Activated naive CD4-positive, alpha-beta T cell treated with anti-CD3 and anti-CD28 coated beads, Interleukin-2, amount 50 U/mL, for 16 hours (primary cell): Measurements from ENCODE around the gene NUP133.
"Not testable (repeated sequence)": the region's sequence is repeated elsewhere in the genome, so short reads cannot be mapped to it uniquely, and the experiment has no call there.

Experiments used
- DNase-seq: peaks from one replicate; pipeline ENCODE4 v3.0.0-alpha.2; 2020

NUP133 gene

GRCh38 chr1:229508823-229509337 is 739 bp upstream of the NUP133 start:
- no peak for DNase-seq

GRCh38 chr1:229507502-229507901 is 639 bp downstream of the NUP133 start:
- no peak for DNase-seq

DNA sequence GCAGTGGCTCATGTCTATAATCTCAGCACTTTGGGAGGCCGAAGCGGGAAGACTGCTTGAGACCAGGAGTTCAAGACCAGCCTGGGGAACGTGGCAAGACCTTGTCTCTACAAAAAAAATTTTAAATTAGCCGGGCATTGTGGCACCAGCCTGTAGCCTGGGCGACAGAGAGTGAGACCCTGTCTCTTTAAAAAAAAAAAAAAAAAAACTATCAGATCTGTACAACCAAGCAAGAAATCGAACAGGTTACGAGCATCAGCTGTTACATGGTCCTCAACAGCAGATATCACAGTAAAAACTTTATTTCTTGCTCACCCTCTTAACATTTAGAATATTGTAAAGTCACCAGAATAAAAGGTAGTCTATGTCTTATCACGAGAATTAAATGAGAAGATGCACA is 1.5 kb downstream of the NUP133 start:
- no peak for DNase-seq

DNA sequence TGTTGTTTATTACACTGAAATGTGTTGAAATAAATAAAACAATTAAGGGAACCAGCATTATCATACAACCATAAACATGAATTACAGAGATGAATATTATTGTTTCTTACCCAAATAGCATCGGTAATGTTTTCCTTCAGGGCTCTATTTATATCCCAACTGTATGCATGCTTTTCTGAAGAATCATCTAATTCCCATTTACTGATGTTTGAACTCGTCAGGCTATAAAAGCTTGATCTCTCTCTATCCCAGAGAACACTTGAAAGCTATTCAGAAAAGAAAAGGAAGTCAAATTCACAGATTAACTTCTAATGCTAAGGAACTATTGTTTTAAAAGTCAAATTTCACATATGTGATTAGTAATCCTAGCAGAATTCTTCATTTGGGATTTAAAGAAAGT is 12.4 kb downstream of the NUP133 start:
- DNase-seq = no peak

DNA sequence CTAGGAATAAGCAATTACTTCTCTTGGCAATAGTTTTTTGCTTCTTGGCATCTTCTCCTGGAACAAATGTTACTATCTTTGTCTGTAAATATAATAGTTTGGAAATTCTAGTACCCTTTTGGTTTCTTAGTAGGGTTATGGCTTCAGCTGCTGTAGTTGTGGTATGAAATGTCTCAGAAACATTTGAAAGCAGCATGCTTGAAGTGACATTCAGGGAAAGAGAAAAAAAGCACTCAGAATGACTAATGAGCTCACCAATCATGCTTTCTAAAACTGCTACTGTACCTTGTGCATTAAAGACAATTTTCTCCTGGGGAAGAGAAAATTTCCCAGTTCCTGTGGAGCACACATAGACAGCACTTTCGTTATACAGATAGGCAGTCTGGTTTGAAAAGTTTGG is 21.0 kb downstream of the NUP133 start:
- DNase-seq = no peak

- no peak for DNase-seq
These were observed 22.8 kb downstream of the NUP133 start for GRCh38 chr1:229485318-229485717.

- no peak for DNase-seq
These were observed 25.6 kb downstream of the NUP133 start for GRCh38 chr1:229482511-229482910.

DNA sequence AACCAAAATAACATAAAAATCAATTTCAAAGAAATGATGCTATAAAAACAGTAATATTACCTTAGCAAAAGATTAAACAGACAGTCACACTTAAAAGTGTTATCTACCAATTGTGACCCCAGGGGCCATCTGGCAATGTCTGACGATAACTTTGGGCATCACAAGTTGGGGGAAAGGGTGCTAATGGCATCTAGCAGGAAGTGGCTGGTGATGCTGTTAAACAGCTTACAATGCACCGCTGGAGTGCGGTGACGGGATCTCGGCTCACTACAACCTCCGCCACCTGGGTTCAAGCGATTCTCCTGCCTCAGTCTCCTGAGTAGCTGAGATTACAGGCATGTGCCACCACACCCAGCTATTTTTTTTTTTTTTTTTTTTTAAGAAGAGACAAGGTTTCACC is 27.6 kb downstream of the NUP133 start:
- no peak for DNase-seq

GRCh38 chr1:229479660-229480399 is 28.3 kb downstream of the NUP133 start:
- DNase-seq = no peak

DNA sequence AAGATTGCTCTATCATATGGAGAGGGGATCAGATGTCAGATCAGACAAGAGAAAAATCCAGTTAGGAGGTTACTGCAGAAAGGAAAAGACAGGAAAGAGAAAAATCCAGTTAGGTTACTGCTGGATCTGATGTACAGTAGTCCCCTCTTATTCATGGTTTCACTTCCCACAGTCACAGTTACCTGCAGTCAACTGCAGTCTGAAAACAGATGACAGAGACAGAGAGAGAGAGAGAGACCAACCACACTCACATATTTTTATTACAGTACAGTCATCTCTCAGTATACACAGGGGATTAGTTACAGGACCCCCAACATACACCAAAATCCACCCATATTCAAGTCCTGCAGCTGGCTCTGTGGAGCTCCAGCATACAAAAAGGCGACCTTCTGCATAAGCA is 29.3 kb downstream of the NUP133 start:
- no peak for DNase-seq

DNA sequence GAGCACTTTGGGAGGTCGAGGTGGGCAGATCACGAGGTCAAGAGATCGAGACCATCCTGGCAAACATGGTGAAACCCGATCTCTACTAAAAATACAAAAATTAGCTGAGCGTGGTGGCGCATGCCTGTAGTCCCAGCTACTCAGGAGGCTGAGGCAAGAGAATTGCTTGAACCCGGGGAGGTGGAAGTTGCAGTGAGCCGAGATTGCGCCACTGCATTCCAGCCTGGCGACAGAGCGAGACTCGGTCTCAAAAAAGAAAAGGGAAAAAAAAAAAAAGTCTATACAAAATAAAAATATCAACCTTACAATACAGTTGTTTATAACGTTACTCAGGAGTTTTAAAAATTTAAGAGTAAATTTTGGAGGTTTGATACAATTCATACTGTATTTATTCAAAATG is 32.3 kb downstream of the NUP133 start:
- DNase-seq = not testable (repeated sequence)

- no peak for DNase-seq
These were observed 33.6 kb downstream of the NUP133 start for GRCh38 chr1:229474509-229474908.

DNA sequence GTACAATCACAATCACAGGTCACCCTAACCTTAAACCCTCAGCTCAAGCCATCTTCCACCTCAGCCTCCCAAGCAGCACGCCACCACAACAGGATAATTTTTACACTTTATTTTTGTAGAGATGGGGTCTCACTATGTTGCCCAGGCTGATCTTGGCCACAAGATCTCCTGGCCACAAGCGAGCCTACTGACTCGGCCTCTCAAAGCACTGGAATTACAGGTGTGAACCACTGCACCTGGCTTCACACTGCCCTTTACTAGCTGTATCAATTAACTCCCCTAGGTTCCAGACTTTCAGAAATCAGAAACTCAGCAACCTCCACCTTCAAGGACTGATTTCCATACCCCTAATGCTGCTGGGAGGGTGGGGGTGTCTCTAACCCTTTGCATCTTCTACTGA is 37.0 kb downstream of the NUP133 start:
- DNase-seq = no peak

- no peak for DNase-seq
These were observed 37.6 kb downstream of the NUP133 start for GRCh38 chr1:229470406-229471043.

DNA sequence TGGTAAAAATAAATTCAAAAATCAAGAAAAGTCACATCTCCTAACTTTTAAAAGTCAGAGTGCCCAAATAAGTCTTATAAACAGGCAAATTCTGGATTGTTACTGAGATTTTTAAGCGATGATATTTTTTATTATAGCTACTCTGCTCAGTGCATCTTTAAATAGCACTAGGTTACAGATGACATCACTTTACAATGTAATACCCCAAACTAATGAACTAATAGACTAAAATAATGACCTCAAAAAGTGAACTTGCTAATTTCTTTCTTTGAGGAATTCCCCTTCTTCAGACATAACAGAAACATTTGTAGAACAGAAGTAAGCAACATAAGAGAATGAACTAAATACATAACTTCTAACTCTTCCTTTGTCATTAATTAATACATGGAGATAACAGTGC is 41.3 kb downstream of the NUP133 start:
- no peak for DNase-seq

DNA sequence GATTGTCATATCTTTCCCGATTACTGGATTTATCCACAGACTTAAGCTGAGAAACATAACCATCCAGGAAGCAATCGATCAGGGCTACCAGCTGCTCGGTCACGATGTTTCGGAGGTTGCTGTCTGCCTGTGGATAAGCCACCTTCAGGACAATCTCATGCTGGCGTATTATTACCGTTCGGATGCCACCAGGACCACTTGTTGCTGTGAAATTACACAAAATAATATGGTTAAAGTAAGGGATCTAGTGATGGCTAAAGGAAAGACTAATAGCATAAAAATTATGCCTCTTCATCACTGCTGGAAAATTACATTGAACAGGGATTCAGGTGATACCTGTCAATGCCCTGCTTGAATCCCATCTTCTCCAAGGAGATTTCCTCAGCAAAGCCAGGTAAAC is 43.5 kb downstream of the NUP133 start:
- no peak for DNase-seq

DNA sequence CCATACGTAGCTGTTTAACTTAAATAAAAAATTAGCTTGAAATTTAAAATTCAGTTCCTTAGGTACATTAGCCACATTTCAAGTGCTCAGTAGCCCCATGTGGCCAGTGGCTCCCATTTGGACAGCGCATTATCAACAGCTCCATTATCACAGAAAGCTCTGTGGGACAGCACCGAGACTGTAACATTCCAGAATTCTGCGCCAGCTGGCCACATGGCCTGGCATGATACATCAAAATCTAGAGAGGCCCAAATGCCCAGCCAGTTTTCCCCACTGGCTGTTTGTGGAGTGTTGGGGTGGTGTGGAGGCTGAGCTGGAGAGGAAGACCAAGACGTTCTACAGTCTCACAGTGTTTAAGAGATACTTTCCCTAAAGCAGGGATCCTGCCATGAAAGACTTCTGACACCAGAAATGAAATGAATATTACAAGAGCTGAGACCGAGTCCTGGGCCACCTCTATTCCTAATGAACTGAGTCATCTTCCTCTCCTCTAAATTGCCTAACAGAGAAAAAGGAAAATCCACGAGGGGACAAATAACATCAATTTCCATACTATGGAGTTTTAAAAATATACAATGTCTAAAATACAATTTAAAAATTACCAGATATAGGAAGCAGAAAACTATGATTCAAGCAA is 47.0 kb downstream of the NUP133 start:
- no peak for DNase-seq

GRCh38 chr1:229459815-229460214 is 48.3 kb downstream of the NUP133 start:
- no peak for DNase-seq

GRCh38 chr1:229457436-229457835 is 50.7 kb downstream of the NUP133 start:
- DNase-seq = no peak

DNA sequence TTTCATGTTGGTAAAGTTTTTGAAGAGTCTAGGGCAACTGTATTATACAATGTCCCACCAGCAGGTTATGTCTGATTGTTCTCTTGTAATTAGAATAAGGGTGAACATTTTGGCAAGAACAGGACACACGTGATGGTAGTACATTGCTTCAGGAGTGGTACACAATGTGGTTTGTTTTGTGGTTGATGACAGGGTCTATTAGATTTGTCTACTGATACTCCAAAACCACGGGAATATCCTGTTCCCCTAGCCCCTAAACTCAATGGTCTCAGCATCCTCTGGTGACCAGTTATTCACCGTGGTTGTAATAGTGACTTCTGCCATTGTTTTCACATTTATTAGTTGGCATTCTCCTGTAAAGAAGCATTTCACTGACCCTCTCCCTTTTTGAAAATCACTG is 52.1 kb downstream of the NUP133 start:
- DNase-seq = no peak

DNA sequence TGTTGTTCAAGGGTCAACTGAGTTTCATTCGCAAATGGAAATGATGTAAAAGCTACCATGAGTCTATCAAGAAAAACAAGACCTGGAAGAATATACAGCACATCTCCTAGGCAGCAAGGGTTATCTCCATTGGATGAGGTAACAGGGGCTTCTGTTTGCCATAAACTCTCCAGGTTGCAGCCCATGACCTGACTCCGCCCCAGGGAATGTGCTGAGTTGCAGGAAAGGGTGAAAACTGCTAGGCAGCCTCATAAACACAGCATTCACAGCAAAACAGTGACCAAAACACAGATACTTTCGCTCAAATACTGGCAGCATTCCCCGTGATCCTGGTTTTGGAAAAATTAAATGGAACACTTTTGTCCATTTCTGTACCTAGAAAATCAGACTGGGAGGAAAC is 54.1 kb downstream of the NUP133 start:
- no peak for DNase-seq

DNA sequence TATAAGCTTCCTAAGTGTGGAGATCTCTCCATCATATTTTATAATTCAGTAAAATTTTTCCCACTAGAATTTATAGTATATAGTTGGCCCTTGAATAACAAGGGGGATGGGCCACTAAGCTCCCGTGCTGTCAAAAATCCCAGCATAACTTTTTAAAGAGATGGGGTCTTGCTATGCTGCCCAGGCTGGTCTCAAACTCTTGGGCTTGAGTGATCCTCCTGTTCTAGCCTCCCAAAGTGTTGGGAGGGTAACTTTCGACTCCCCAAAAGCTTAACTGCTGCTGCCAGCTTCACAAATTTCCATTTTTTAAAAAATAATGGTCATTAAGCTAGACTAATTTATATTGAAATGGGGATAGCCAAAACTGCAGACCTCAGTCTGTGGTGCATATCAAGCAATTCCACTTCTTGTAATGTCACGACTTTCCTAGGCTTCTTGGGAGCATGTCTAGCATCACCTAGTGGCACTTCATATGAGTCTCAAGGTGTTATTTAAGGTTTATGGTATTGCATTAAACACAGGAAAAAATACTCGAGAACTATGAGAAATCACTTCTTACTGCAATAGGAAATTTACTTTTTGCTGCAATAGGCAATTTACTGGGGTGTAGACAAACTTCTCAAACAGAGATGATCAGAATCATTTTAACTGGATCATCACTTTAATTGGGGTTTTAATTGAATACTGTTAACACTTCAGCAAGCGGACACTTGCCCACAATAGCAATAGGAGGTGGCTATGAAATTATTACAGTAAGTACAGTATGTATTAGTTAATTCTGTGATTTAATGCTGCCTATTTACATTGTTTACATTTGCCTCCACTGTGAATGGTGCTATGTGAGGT is 55.0 kb downstream of the NUP133 start:
- DNase-seq = no peak

GRCh38 chr1:229448845-229449244 is 59.3 kb downstream of the NUP133 start:
- DNase-seq = no peak
